Right hindlimb (tissue), 1 donor: ENCODE measurements around the gene SPATA1.
A peak's percentile ranks its signal among the peaks of the same experiment; 100 is the strongest.
"Not testable (repeated sequence)": the region's sequence is repeated elsewhere in the genome, so short reads cannot be mapped to it uniquely, and the experiment has no call there.

Experiments
- DNase-seq: peaks from one replicate; pipeline ENCODE4 v3.0.0-alpha.2; 2018

The SPATA1 gene

GRCh38 chr1:84506002-84506728 is at the start of gene SPATA1, which contains the start of gene GNG5:
TSS of gene SPATA1 (plus strand) at chr1:84506386. CDS start at chr1:84516360, 9,974 bp downstream.
TSS of gene GNG5 (minus strand) at chr1:84506581. CDS start at chr1:84506091, 490 bp downstream.
- DNase-seq, result peak; percentile 99

- no peak for DNase-seq
Observed at GRCh38 chr1:84462118-84462517, 44.1 kb upstream of the SPATA1 start.

GRCh38 chr1:84467298-84467697 is 38.9 kb upstream of the SPATA1 start:
- no peak for DNase-seq

- no peak for DNase-seq
Observed at GRCh38 chr1:84476225-84476624, 30.0 kb upstream of the SPATA1 start.

GRCh38 chr1:84478876-84479868 is 27.0 kb upstream of the SPATA1 start, which contains the start of gene RPF1:
TSS of gene RPF1 (plus strand) at chr1:84479266. CDS start at chr1:84479282, 16 bp downstream.
- DNase-seq, result peak; percentile 85

GRCh38 chr1:84479998-84480397 is 26.2 kb upstream of the SPATA1 start:
- DNase-seq, result no peak

- DNase-seq, result no peak
Observed at GRCh38 chr1:84480650-84481049, 25.5 kb upstream of the SPATA1 start.

- no peak for DNase-seq
Observed at GRCh38 chr1:84481317-84481716, 24.9 kb upstream of the SPATA1 start.

- no peak for DNase-seq
Observed at GRCh38 chr1:84488107-84488506, 18.1 kb upstream of the SPATA1 start.

- DNase-seq, result no peak
Observed at GRCh38 chr1:84489766-84490165, 16.4 kb upstream of the SPATA1 start.

GRCh38 chr1:84492726-84493125 is 13.5 kb upstream of the SPATA1 start:
- DNase-seq, result no peak

- DNase-seq, result no peak
Observed at GRCh38 chr1:84493747-84494146, 12.4 kb upstream of the SPATA1 start.

- DNase-seq, result no peak
Observed at GRCh38 chr1:84496498-84496897, 9.7 kb upstream of the SPATA1 start.

- DNase-seq, result no peak
Observed at GRCh38 chr1:84497631-84498275, 8.4 kb upstream of the SPATA1 start.

GRCh38 chr1:84502927-84503326 is 3.3 kb upstream of the SPATA1 start:
- DNase-seq, result no peak

- peak; percentile 16 for DNase-seq
Observed at GRCh38 chr1:84504580-84505492, 1.4 kb upstream of the SPATA1 start.

- DNase-seq, result no peak
Observed at GRCh38 chr1:84505493-84506001, 639 bp upstream of the SPATA1 start.

- no peak for DNase-seq
Observed at GRCh38 chr1:84506729-84507453, 705 bp downstream of the SPATA1 start.

- DNase-seq, result not testable (repeated sequence)
Observed at GRCh38 chr1:84507887-84508286, 1.7 kb downstream of the SPATA1 start.

GRCh38 chr1:84508510-84508909 is 2.3 kb downstream of the SPATA1 start:
- DNase-seq, result no peak

- DNase-seq, result no peak
Observed at GRCh38 chr1:84509029-84509428, 2.8 kb downstream of the SPATA1 start.
